Measurements from ENCODE around the gene SLC25A52.
"Not testable (repeated sequence)": the region's sequence is repeated elsewhere in the genome, so short reads cannot be mapped to it uniquely, and the experiment has no call there.

Gene SLC25A52

GRCh38 chr18:31739651-31740050 is 21.0 kb downstream of the SLC25A52 start:
- no peak for DNase-seq

- no peak for DNase-seq
Measured at GRCh38 chr18:31738460-31739407, 21.9 kb downstream of the SLC25A52 start.

- DNase-seq = no peak
Measured at GRCh38 chr18:31736630-31737029, 24.1 kb downstream of the SLC25A52 start.

- DNase-seq = no peak
Measured at GRCh38 chr18:31731628-31732027, 29.1 kb downstream of the SLC25A52 start.

GRCh38 chr18:31729196-31729595 is 31.5 kb downstream of the SLC25A52 start:
- DNase-seq = not testable (repeated sequence)

GRCh38 chr18:31723990-31724711 is 36.5 kb downstream of the SLC25A52 start:
- no peak for DNase-seq

- DNase-seq = no peak
Measured at GRCh38 chr18:31723639-31723989, 37.1 kb downstream of the SLC25A52 start.

- peak; percentile 48 for DNase-seq
Measured at GRCh38 chr18:31722369-31722957, 38.2 kb downstream of the SLC25A52 start.

GRCh38 chr18:31721601-31722000 is 39.1 kb downstream of the SLC25A52 start:
- no peak for DNase-seq

- no peak for DNase-seq
Measured at GRCh38 chr18:31720867-31721266, 39.8 kb downstream of the SLC25A52 start.

GRCh38 chr18:31719363-31720006 is 41.2 kb downstream of the SLC25A52 start:
- no peak for DNase-seq

GRCh38 chr18:31718386-31718785 is 42.3 kb downstream of the SLC25A52 start:
- no peak for DNase-seq

GRCh38 chr18:31716362-31716761 is 44.3 kb downstream of the SLC25A52 start:
- DNase-seq = no peak

- no peak for DNase-seq
Measured at GRCh38 chr18:31711365-31712172, 49.1 kb downstream of the SLC25A52 start.

GRCh38 chr18:31710826-31711225 is 49.9 kb downstream of the SLC25A52 start:
- no peak for DNase-seq
